ENCODE measurements around the gene SEMA3G.

Gene SEMA3G

GRCh38 chr3:52453496-52454249 is 8.8 kb upstream of the SEMA3G start, which contains the start of gene TNNC1:
Gene TNNC1, minus strand, starts transcription at chr3:52454041. Its CDS starts 26 bp downstream, at chr3:52454015.
- no peak for DNase-seq

GRCh38 chr3:52452570-52453221 is 7.8 kb upstream of the SEMA3G start:
- DNase-seq = no peak

GRCh38 chr3:52452126-52452525 is 7.2 kb upstream of the SEMA3G start:
- DNase-seq = no peak

DNA sequence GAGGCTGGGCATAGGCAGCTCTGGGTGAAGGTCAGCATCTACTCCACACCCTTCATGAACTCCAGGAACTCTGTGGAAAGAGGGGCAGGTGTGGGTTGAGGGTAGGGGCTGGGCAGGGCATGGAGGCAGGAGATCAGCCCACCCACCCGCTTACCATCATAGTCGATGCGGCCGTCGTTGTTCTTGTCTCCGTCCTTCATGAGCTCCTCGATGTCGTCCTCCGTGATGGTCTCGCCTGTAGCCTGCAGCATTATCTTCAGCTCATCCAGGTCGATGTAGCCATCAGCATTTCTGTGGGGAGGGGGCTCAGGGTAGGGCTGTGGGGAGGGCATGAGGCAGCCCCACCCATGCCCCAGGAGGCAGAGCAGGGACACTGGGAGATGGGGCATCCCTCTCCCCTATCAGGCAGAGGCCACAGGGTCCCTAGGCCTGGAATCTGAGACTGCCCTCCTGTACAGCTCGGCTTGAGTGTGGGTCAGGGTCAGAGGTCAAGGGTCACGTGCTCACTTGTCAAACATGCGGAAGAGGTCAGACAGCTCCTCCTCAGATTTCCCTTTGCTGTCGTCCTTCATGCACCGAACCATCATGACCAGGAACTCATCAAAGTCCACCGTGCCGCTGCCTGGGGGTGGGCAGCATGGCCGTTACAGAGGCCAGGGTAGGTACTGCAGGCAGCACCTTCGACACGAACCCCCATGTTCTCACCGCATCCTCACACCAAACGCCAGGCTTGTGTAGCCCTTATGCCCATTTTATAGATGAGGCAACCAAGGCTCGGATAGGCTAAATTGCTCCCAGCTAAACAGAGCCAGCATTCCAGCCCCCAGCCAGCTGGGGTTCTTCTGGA is 6.6 kb upstream of the SEMA3G start:
- no peak for DNase-seq

GRCh38 chr3:52450489-52451236 is 5.8 kb upstream of the SEMA3G start:
- no peak for DNase-seq

- DNase-seq = no peak
Observed at GRCh38 chr3:52447512-52448355, 2.8 kb upstream of the SEMA3G start.

GRCh38 chr3:52446631-52447511 is 2.0 kb upstream of the SEMA3G start:
- peak; percentile 75 to 81 for DNase-seq

DNA sequence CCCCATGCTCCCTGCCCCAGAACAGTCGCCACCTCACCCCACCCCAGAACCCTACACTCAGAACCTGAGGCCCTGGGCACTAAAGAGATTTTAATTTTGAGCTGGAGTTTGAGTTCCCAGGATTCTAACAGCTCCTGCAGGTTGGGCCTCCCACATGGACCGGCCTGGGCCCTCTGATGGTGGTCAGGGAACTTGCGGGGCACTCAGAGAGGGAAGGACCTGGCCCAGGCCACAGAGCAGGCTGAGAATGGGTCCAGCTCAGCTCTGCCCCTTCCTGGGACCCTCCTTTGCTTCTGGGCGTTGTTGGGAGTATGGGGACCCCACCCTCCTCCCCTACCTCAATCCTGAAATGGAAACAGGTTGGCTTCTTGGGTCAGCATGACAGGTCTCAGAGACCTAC is 1.1 kb upstream of the SEMA3G start:
- DNase-seq = no peak

DNA sequence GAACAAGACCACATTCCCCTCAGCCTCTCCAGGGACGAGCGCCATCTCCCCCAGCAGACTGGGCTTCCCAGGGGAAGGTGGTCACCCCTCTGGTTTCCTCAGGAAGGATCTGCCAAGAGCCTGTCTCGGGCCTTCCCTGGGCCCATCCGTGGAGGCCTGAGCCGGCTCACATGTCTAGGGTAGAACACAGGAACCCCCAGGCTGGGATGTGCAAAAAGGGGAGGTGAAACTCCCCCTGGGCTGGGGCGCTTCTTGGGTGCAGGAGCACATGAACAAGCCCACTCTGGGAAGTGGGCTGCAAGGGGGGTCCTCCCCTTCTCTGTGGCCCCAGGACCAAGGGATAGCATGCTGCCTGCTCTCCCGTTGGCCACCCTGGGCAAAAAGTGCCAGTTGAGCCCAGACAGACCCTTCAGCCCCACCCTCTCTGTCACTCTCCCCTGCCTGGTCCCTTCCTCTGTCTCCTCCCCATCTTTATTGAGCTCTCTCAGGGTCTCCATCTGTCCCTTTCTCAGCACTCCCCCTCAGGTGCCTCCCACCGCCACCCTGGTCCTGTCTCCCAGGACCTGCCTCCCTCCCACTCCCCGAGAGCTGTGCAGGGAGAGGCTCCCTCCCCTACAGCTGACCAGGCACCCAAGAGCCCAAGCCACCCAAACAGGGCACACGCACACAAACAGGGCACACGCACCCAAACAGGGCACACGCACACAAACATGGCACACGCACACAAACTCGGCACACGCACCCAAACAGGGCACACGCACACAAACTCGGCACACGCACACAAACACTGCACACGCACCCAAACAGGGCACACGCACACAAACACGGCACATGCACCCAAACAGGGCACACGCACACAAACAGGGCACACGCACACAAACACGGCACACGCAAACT is 864 bp downstream of the SEMA3G start:
- DNase-seq = no peak

GRCh38 chr3:52443268-52443610 is 1.7 kb downstream of the SEMA3G start:
- no peak for DNase-seq

- DNase-seq = no peak
Observed at GRCh38 chr3:52442409-52443267, 2.3 kb downstream of the SEMA3G start.

- no peak for DNase-seq
Observed at GRCh38 chr3:52441772-52442332, 3.1 kb downstream of the SEMA3G start.

GRCh38 chr3:52441091-52441771 is 3.7 kb downstream of the SEMA3G start:
- DNase-seq = no peak

DNA sequence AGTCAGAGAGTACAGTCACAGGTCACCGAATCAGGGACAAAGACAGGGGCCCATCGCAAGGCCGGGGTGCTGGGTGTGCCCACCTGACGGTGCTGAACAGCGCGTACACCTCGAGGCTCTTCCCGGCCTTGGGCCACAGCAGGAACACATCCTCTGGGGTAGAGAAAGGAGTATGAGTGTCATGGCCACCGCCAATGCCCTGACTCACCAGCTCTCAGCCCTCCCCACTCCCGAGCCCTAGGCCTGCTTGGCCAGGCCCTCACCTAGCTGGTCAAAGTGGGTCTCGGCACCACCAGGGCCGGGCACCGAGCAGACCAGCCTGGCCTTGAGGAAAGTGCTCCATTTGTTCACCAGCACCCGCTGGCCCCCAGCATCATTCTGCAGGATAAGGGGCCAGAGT is 4.2 kb downstream of the SEMA3G start:
- no peak for DNase-seq

GRCh38 chr3:52440249-52440551 is 4.7 kb downstream of the SEMA3G start:
- no peak for DNase-seq

GRCh38 chr3:52439426-52440248 is 5.3 kb downstream of the SEMA3G start:
- DNase-seq = no peak
